ENCODE data around the gene MFAP2. TPM values are rescaled to one million over a fixed set of nuclear protein-coding genes. Genes with fewer than 3 reads are reported as not detected.

Gene MFAP2
- total and polyA plus RNA-seq, 2 of the 8 experiments (the other 6 are each of a cell fraction or from before 2014, with no cell fraction given): 172 to 326 TPM

DNA sequence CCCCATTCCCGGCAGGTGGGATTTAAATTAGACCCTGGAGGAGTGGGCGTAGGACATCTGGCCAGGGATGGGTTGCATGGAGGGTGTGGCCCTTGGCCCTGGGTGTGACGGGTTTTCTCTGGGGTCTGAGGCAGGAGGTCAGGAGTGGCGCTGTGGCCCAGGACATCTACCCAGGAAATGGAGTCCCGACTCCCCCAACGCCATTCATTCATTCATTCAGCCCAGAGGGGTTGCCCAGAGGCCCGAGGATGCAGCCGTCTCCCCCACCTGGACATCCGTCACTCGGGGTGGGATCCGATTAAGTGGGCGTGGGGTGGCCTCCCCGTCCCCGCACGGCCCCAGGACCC lies 30.6 kb upstream of the MFAP2 start:
- H2BK20ac ChIP-seq (ENCODE audit: low read length): no peak overlapping the region
- H3K4me2 ChIP-seq (ENCODE audit: insufficient read depth in 1 of 2, low read depth in 2 of 2, low read length in 2 of 2): peak overlapping the region; percentile 55 to 82
- H4K8ac ChIP-seq (ENCODE audit: extremely low read depth, insufficient read depth, low read length): no peak overlapping the region; the same call in 1 of the 2 replicates
- WGBS, 2 experiments (ENCODE audit: extremely low coverage in 1 of 2, insufficient coverage in 1 of 2, insufficient read length in 1 of 2, insufficient replicate concordance in 2 of 2, low coverage in 1 of 2, low lambda C conversion rate in 2 of 2, missing lambda C conversion rate in 1 of 2): 7% methylated on average over 15 of the region's 15 CpGs; no CpG with 5 or more reads in 1 of the 2 experiments
- H3K27ac ChIP-seq (ENCODE audit: low read depth, low read length): no peak overlapping the region
- no peak overlapping the region for H2AK5ac ChIP-seq (ENCODE audit: low read depth, low read length)
- H3K23me2 ChIP-seq (ENCODE audit: low read depth, low read length): peaks cover 5% of the 10 kb centered on the region; the same call in 1 of the 2 replicates
- H3K56ac ChIP-seq (replicated peaks; ENCODE audit: insufficient read length, low read depth, low read length): no peak overlapping the region
- POLR2A ChIA-PET (ENCODE audit: partially characterized antibody): interaction anchor here (0.7 to 2.7 kb wide), 7 partner anchors 8 to 106 kb away, joined by 3 to 18 read pairs (median 3); partner anchors contain the start of gene MFAP2
- peaks cover 0 to 4% of the 10 kb centered on the region in 2 experiments; a peak in 1 of 4 replicates for H3K79me2 ChIP-seq (ENCODE audit: control insufficient read depth in 1 of 2, insufficient read depth in 2 of 2, low read length in 2 of 2)
- no peak overlapping the region for H2BK12ac ChIP-seq (ENCODE audit: low read depth, low read length)
- no peak overlapping the region for H2BK15ac ChIP-seq (ENCODE audit: low read length)
- H2AFZ ChIP-seq (ENCODE audit: low read length): no peak overlapping the region
- no peaks in the 10 kb centered on the region for H3K27me3 ChIP-seq (replicated peaks in 1 of 4; ENCODE audit: control insufficient read depth in 3 of 4, extremely low read depth in 1 of 4, insufficient read depth in 3 of 4, low read length in 3 of 4)
- H3K14ac ChIP-seq (ENCODE audit: insufficient read length): no peak overlapping the region
- no peaks in the 10 kb centered on the region for H3K9me3 ChIP-seq (ENCODE audit: insufficient read depth in 2 of 2, low read depth in 1 of 2, low read length in 1 of 2)
- H3K23ac ChIP-seq (ENCODE audit: insufficient read length): no peak overlapping the region
- H3K4me1 ChIP-seq (replicated peaks in 1 of 4; ENCODE audit: control insufficient read depth in 3 of 4, insufficient read depth in 4 of 4, low read length in 3 of 4): peaks cover 19 to 46% (median 32%) of the 10 kb centered on the region in 4 experiments
- H4K5ac ChIP-seq (ENCODE audit: insufficient read length, low read depth, low read length): no peak overlapping the region
- no peak overlapping the region for H2BK5ac ChIP-seq (ENCODE audit: low read depth, low read length)
- H4K91ac ChIP-seq (replicated peaks; ENCODE audit: insufficient read length, low read length): no peak overlapping the region
- no peaks in the 10 kb centered on the region for H3K36me3 ChIP-seq (ENCODE audit: control insufficient read depth in 2 of 4, insufficient read depth in 4 of 4, low read length in 3 of 4)
- H2BK120ac ChIP-seq (replicated peaks; ENCODE audit: low read depth, low read length): no peak overlapping the region
- H3K79me1 ChIP-seq (ENCODE audit: low read depth, low read length): no peaks in the 10 kb centered on the region; the same call in 1 of the 2 replicates
- H3K4me3 ChIP-seq (ENCODE audit: extremely low read depth in 1 of 4, insufficient read depth in 2 of 4, low read depth in 3 of 4, low read length in 4 of 4): peak overlapping the region; percentile 58 to 94 (median 78)
- FAIRE-seq (no peak), DNase-seq (ENCODE audit: low read depth in 1 of 2, low spot score in 2 of 2) (no peak)
- peaks cover 0 to 7% of the 10 kb centered on the region in 2 experiments for H4K20me1 ChIP-seq (replicated peaks in 1 of 2; ENCODE audit: control insufficient read depth in 1 of 2, insufficient read depth in 2 of 2, low read length in 2 of 2)
- no peak overlapping the region for H3K4ac ChIP-seq (replicated peaks; ENCODE audit: insufficient read length, low read depth, low read length)
- H3K18ac ChIP-seq (ENCODE audit: extremely low read depth, low read length): no peak overlapping the region
- H3K9ac ChIP-seq (replicated peaks in 1 of 4; ENCODE audit: extremely low read depth in 1 of 4, low read depth in 3 of 4, low read length in 3 of 4): no peak overlapping the region; a peak in 1 of 7 replicates
- CTCF ChIA-PET (ENCODE audit: partially characterized antibody): interaction anchor here (0.7 to 2.7 kb wide), 6 partner anchors 12 to 30 kb away, joined by 3 to 11 read pairs (median 3); no protein-coding TSS in a partner anchor
- TF ChIP-seq TAF7 (optimal IDR thresholded peaks at IDR 0.05; ENCODE audit: borderline replicate concordance, low read depth, low read length) (no peak), CHD2 (IDR thresholded peaks at IDR 0.05; ENCODE audit: low read length) (no peak), RXRA (IDR thresholded peaks at IDR 0.05; ENCODE audit: insufficient read depth, low read depth, low read length) (no peak), SP2 (IDR thresholded peaks at IDR 0.05; ENCODE audit: low read length) (no peak), SIN3A (conservative IDR thresholded peaks at IDR 0.05 in 1 of 2, IDR thresholded peaks at IDR 0.05 in 1 of 2; ENCODE audit: low read depth in 1 of 2, low read length in 2 of 2) (0 out of 4 replicates have a peak, but pooled peaks of 1 of the 2 experiments have one; percentile 11), JUND (IDR thresholded peaks at IDR 0.05; ENCODE audit: low read length) (no peak), JUN (IDR thresholded peaks at IDR 0.05; ENCODE audit: low read depth, low read length) (no peak), ASH2L (IDR thresholded peaks at IDR 0.05; ENCODE audit: low read length) (peak; percentile 29), GTF2F1 (IDR thresholded peaks at IDR 0.05; ENCODE audit: borderline replicate concordance, low read depth, low read length) (no peak), CEBPB (IDR thresholded peaks at IDR 0.05; ENCODE audit: low read depth, low read length) (peak; percentile 37; the same call in 1 of the 2 replicates), SAP30 (IDR thresholded peaks at IDR 0.05; ENCODE audit: insufficient read depth, insufficient replicate concordance, low read length) (peak; percentile 27), SRF (IDR thresholded peaks at IDR 0.05; ENCODE audit: low read depth, low read length) (no peak), HDAC2 (IDR thresholded peaks at IDR 0.05; ENCODE audit: borderline replicate concordance in 1 of 2, low read depth in 2 of 2, low read length in 2 of 2) (0 out of 4 replicates have a peak, but pooled peaks of 1 of the 2 experiments have one; percentile 25), TBP (IDR thresholded peaks at IDR 0.05; ENCODE audit: low read depth, low read length) (no peak)
